K562 (cell line): ENCODE results near the gene B3GALT4. TPM values are rescaled to one million over a fixed set of nuclear protein-coding genes. Genes with fewer than 3 reads are reported as not detected.
A peak's percentile ranks its signal among the peaks of the same experiment; 100 is the strongest.

Source experiments
- BCL6 ChIP-seq: fragments of 250-450 bp; sonication (Bioruptor Pico); IDR thresholded peaks from 2 replicates; pipeline ENCODE4 v1.4.0; 2020
- CBX3 ChIP-seq, 2 experiments: IDR thresholded peaks; 1 replicate in 1 of 2; 2 replicates in 1 of 2; pipeline ENCODE4 v1.6.1; 2012; ENCODE audit warnings: inconsistent platforms in 2 of 2, low read length in 2 of 2, borderline replicate concordance in 1 of 2, control low read depth in 1 of 2
- CCAR2 ChIP-seq: fragments of 200-400 bp; formaldehyde crosslinking; IDR thresholded peaks from 2 replicates; pipeline ENCODE4 v1.6.1; 2017; ENCODE audit warnings: mild to moderate bottlenecking, low read depth, low read length
- CTCF ChIP-seq, 3 experiments: IDR thresholded peaks in 2 of 3; conservative IDR thresholded peaks in 1 of 3; 2 replicates each; pipeline ENCODE4 v1.5.1; 2011 to 2012; ENCODE audit warnings: low read length in 3 of 3, mild to moderate bottlenecking in 3 of 3, control low read depth in 2 of 3, improper control_type of control experiment in 1 of 3, inconsistent platforms in 1 of 3, low read depth in 1 of 3, mixed read lengths in 1 of 3, moderate library complexity in 1 of 3; ENCODE audit not compliant: insufficient read depth in 2 of 3
- FOXK2 ChIP-seq, 2 experiments: fragments of 450-650 bp; IDR thresholded peaks in 1 of 2; conservative IDR thresholded peaks in 1 of 2; 2 replicates each; pipeline ENCODE4 v1.6.1; 2016; ENCODE audit warnings: low read depth in 2 of 2, mild to moderate bottlenecking in 1 of 2
- HDAC2 ChIP-seq: fragments of 450-650 bp; IDR thresholded peaks from 2 replicates; pipeline ENCODE4 v1.6.1; 2016; ENCODE audit warnings: mild to moderate bottlenecking
- KAT2B ChIP-seq: IDR thresholded peaks from one replicate; pipeline ENCODE4 v1.6.1; 2012; ENCODE audit warnings: low read depth, mild to moderate bottlenecking, control low read depth, inconsistent platforms, low read length, moderate library complexity
- KLF6 ChIP-seq: fragments of 250-450 bp; sonication (Bioruptor Pico); IDR thresholded peaks from 2 replicates; pipeline ENCODE4 v1.4.0; 2020; ENCODE audit warnings: mild to moderate bottlenecking, moderate library complexity, borderline replicate concordance
- NFRKB ChIP-seq: fragments of 450-650 bp; IDR thresholded peaks from 2 replicates; pipeline ENCODE4 v1.6.1; 2016; ENCODE audit warnings: low read depth
- NKRF ChIP-seq: fragments of 450-650 bp; IDR thresholded peaks from 2 replicates; pipeline ENCODE4 v1.6.1; 2016; ENCODE audit warnings: borderline replicate concordance
- NR3C1 ChIP-seq: sonication (generic); formaldehyde crosslinking; IDR thresholded peaks from 2 replicates; pipeline ENCODE4 v1.8.1; 2022; ENCODE audit warnings: missing genetic modification reagents
- PKNOX1 ChIP-seq: fragments of 450-650 bp; IDR thresholded peaks from 2 replicates; pipeline ENCODE4 v1.6.1; 2016
- POLR2AphosphoS5 ChIP-seq: IDR thresholded peaks from 2 replicates; pipeline ENCODE4 v1.6.1; 2011; ENCODE audit warnings: mild to moderate bottlenecking, low read depth, low read length, moderate library complexity; ENCODE audit not compliant: control insufficient read depth, insufficient read depth
- RB1 ChIP-seq: fragments of 450-650 bp; IDR thresholded peaks from 2 replicates; pipeline ENCODE4 v1.6.1; 2017; ENCODE audit warnings: low read depth, mild to moderate bottlenecking
- SMARCE1 ChIP-seq: fragments of 450-650 bp; IDR thresholded peaks from 2 replicates; pipeline ENCODE4 v1.7.1; 2016; ENCODE audit warnings: mild to moderate bottlenecking
- SP1 ChIP-seq: sonication (generic); formaldehyde crosslinking; IDR thresholded peaks from 2 replicates; pipeline ENCODE4 v1.8.1; 2022; ENCODE audit warnings: mild to moderate bottlenecking, missing genetic modification reagents
- VEZF1 ChIP-seq: fragments of 200-800 bp; sonication (Bioruptor generic); IDR thresholded peaks from 2 replicates; pipeline ENCODE4 v1.6.1; 2017; ENCODE audit warnings: missing genetic modification characterization, missing compliant biosample characterization
- XRCC4 ChIP-seq: IDR thresholded peaks from one replicate; pipeline ENCODE4 v1.6.1; 2011; ENCODE audit not compliant: insufficient read depth, insufficient read length; ENCODE audit errors: extremely low read depth
- ZFPM2 ChIP-seq: fragments of 250-450 bp; sonication (Bioruptor Pico); IDR thresholded peaks from 2 replicates; pipeline ENCODE4 v1.5.1; 2022; ENCODE audit warnings: mild to moderate bottlenecking
- ZNF174 ChIP-seq: fragments of 250-450 bp; sonication (Bioruptor Pico); IDR thresholded peaks from 2 replicates; pipeline ENCODE4 v1.4.0; 2020; ENCODE audit warnings: mild to moderate bottlenecking
- ZNF212 ChIP-seq: fragments of 450-650 bp; formaldehyde crosslinking; IDR thresholded peaks from 2 replicates; pipeline ENCODE4 v1.4.0; 2020; ENCODE audit warnings: mild to moderate bottlenecking
- ZNF274 ChIP-seq: IDR thresholded peaks from 2 replicates; pipeline ENCODE4 v1.6.1; 2011; ENCODE audit warnings: low read depth, mild to moderate bottlenecking, low read length, moderate library complexity, borderline replicate concordance
- polyA plus RNA-seq, 8 experiments: library from polyadenylated mRNA; depleted of rRNA in 4 of 8; stranded (reverse) in 5 of 8; unstranded in 3 of 8; fragments of >200 nt; fragmentation: Nextera tagmentation in 2 of 8; fragmentation: Illumina TruSeq in 1 of 8; extraction: Ambion mirVana in 2 of 8; extraction: Trizol in 1 of 8; gene quantifications; 2 replicates each; pipeline versions ENCODE4 v1.2.1 to v1.2.3, GENCODE V29; 2011 to 2014; ENCODE audit warnings: inconsistent platforms in 1 of 8, missing spikeins in 1 of 8
- total RNA-seq, 7 experiments: library from RNA; depleted of rRNA in 6 of 7; stranded (reverse); fragments of >200 nt in 6 of 7; fragmentation: Illumina TruSeq in 2 of 7; extraction: Trizol in 2 of 7; gene quantifications; 2 replicates each; pipeline versions ENCODE4 v1.2.1 to v1.2.3, GENCODE V29; 2011 to 2021; ENCODE audit warnings: low replicate concordance in 1 of 7

The B3GALT4 gene
- total and polyA plus RNA-seq, 9 of the 15 experiments (the other 6 are each of a cell fraction or from before 2014, with no cell fraction given): 0.11 to 1.3 (median 0.53) TPM; not detected in 1

GRCh38 chr6:33297956-33298772 lies 21.2 kb downstream of the B3GALT4 start (continued):
- 0 out of 3 replicates have a peak, but pooled peaks of 1 of the 2 experiments have one; percentile 12 for TF ChIP-seq CBX3 (IDR thresholded peaks at IDR 0.05; ENCODE audit: borderline replicate concordance in 1 of 2, low read length in 2 of 2)
- TF ChIP-seq ZNF274: no peak
- TF ChIP-seq KAT2B: no peak
- TF ChIP-seq NR3C1 (CRISPR knock-in tag): no peak
- TF ChIP-seq ZNF212 (CRISPR knock-in tag): no peak
- no peak for TF ChIP-seq PKNOX1
- no peak; the same call in 1 of the 2 replicates for TF ChIP-seq SMARCE1
- no peak for TF ChIP-seq ZFPM2 (CRISPR knock-in tag)
- peak; percentile 92 for TF ChIP-seq NKRF
- peak; percentile 69; the same call in 1 of the 2 replicates for TF ChIP-seq SP1 (CRISPR knock-in tag)
- no peak for TF ChIP-seq CCAR2
- TF ChIP-seq KLF6 (CRISPR knock-in tag): no peak
- no peak for TF ChIP-seq BCL6 (CRISPR knock-in tag)
- no peak for TF ChIP-seq XRCC4
- TF ChIP-seq CTCF (IDR thresholded peaks at IDR 0.05 in 2 of 3, conservative IDR thresholded peaks at IDR 0.05 in 1 of 3; ENCODE audit: insufficient read depth in 2 of 3, low read depth in 1 of 3, low read length in 3 of 3): peak in 1 of 3 experiments; percentile 20; a peak in 1 of 6 replicates
- TF ChIP-seq POLR2AphosphoS5: peak; percentile 50; the same call in 1 of the 2 replicates
- TF ChIP-seq ZNF174 (CRISPR knock-in tag): no peak
- peak; percentile 73 for TF ChIP-seq HDAC2
- TF ChIP-seq NFRKB: 0 out of 2 replicates have a peak, but pooled peaks have one; percentile 26
- TF ChIP-seq VEZF1: peak; percentile 98
- TF ChIP-seq RB1: peak; percentile 62; the same call in 1 of the 2 replicates
- peak; percentile 81 for TF ChIP-seq FOXK2 (conservative IDR thresholded peaks at IDR 0.05 in 1 of 2, IDR thresholded peaks at IDR 0.05 in 1 of 2; ENCODE audit: low read depth in 2 of 2)
